Limb (tissue), 2 donors: ENCODE measurements around the gene SMYD1.

Source experiments
- DNase-seq, 2 donors: peaks; one replicate each; pipeline ENCODE4 v3.0.0-alpha.2; 2016; ENCODE audit errors: extremely low spot score in 2 of 2

SMYD1 gene

DNA sequence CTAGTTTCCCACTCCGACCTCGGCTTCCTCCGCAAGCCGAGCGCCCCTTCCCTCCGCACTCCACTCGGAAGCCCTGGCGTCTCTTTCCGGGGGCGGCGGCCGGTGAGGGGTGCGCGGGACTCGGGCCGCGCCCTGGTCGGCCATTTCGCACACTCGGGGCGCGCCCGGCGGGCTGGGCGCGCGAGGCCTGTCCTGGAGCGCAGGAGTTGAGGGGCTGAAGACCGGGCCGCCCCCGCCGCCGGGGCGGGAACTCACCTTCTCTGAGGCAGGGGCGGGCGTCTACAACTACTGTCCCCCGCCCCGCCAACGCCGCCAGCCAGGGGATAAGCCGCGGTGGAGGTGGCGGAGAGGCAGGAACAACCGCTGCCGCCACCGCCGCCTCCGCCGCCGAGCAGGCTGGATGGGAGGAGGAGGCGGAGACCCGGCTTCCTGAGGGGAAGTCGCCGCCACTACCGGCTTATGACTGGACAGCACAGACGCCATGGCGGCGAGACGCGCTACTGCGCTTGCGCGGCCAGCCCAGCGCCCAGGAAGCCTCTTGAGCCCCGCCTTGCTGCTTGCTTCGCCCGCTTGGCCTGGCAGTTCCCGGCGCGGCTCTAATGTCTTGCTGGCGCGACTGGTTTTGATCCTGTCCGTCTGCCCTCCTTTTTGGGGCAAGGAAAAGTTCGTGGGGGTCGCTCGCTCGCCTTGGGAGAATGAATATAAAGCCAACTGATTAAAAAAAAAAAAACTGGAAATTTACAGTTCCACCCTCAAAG is 12.1 kb upstream of the SMYD1 start, which contains the start of gene KRCC1:
Gene KRCC1 (minus strand): TSS at position 413 of the 758 bp plus-strand sequence. CDS start 27,220 bp downstream, outside the sequence.
- peak; percentile 92 to 94 for DNase-seq

DNA sequence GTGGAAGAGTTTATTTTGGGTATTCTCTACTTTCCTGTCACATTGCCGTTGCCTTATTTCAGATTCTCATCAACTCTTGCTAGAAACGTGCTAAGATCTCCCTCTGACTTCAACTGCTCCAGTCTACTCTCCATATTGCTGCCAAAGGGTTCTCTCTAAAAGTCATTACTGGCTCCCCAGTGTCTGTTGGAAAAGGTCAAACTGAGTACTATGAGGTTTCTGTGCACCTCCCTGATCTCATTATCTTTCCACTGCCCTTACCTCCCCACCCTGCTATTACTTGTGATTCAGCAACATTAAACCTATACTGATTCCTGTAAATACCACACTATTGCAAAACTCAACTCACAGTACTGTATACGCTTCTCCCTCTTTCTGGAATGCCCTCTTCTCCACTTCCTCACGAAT is 10.2 kb upstream of the SMYD1 start:
- DNase-seq = no peak

DNA sequence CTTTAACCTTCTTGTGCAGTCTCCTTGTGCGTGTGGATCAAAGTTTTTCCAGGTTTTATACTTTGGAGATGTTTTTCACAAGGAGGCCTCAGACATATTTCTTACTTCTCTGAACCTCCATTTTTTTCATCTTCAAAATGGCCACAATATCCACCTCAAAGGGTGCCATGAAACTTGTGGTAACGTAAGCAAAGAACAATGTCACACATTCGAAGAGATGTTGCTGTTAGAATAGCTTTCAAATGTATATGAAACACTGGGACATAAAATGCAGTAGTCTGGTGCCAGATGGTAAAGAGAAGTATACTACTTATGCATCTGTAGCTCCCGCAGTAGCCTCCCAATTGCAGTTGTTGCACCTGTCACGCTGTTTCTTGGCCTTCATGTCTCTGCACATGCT is 9.4 kb upstream of the SMYD1 start:
- no peak for DNase-seq

DNA sequence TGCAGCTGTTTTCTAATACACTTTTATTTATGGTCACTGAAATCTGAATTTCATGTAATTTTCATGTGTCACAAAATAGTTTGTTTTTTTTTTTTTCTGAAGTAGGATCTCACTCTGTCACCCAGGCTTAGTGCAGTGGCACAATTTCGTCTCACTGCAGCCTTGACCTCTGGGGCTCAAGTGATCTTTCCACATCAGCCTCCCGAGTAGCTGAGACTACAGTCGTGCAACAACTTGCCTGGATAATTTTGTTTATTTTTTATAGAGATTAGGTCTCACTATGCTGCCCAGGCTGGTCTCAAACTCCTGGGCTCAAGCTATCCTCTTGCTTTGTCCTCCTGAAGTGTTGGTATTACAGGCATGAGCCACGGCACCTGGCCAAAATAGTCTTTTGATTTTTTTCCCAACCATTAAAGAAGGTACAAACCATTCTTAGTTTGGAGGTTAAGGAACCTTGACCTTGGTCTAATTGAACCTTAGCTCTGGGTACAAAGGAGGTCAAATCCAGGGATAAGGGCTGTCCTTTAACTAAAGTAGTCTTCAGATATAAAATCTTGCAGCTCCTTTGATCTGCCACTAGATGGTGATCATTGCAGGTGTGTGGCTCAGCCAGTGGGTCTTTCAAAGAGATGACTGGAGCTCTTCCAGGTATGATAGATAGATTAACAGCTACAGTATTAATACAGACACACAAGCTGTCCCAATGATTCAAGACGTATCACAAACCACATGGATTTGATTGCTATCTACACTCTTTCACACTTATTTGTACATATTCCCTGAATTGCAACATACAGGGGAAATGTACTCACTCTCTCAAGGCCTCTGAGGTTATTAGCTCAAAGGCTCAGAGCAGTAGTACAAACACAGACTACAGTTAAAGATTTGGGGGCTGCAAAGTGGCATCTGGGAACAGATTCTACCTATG is 7.4 kb upstream of the SMYD1 start:
- DNase-seq = peak in 1 of 2 donors; percentile 56

DNA sequence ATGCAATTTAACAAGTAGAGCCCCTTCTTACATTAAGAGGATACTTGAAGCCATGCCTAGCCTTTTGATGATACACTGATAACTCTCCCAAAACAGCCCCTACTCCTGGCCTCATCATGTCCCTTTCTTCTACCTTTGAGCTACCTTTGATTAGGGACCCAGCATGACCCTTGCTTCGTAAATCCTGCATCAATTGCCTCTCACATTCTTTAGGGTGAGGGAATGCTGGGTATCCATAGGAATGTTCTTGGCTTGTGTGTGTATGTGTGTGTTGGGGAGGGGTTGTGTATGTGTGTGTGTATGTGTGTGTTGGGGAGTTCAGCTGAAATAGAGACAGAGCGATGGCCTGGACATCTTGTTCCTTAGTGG is 6.7 kb upstream of the SMYD1 start:
- no peak for DNase-seq

DNA sequence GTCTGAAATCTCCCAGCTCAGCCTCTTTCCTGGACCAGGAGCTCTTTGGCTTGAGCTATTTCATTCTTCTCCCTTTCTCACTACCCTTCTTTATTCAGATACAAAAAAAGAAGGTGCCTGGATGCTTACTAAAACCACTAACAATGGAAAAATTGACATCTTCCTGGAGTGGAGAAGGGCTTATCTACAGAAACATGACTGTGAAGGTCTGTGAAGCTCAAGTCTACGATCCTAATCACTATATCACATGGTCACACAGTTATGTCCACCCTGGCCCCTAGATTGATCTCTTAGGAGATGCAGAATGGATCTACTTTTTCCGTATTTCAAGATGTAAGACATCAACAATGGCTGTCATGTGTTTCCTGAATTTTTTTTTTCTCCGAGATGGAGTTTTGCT is 6.3 kb upstream of the SMYD1 start:
- DNase-seq = no peak

DNA sequence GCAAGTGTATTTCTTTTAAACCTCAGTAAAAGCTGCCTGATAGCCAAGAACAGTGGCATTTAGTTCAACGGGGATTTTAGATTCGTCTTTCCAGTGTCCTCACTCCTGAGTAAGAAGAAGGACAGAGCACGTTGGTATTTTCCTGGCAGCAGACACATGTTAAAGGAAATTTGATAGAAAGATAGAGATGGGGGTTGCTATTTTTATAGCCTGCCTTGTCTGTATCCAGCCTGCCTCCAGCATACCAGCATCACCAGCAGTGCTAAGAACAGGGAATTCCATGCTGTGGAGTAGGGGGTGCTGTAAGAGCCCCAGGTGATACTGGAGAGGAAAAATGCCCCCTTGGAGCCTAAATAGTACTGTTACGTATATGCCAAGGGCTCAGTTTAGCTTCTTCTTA is 1.1 kb upstream of the SMYD1 start:
- no peak for DNase-seq

DNA sequence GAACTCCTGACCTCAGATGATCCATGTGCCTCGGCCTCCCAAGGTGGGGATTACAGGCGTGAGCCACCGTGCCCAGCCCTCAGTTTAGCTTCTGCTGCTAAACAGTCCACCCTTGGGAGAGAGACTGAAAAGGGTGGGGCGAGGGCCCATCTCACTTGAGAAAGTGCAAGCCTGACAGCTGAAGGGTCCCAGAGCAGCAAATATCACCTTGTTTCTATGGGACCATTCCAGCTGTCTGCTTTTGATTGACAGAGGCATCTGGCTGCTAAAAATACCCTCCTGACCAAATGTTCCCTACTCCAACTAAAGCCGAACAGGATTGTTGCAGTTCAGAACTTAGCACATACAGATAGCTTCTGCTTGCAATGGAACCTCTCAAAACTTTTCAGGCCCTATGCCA is 436 bp upstream of the SMYD1 start:
- peak; percentile 50 to 65 for DNase-seq

DNA sequence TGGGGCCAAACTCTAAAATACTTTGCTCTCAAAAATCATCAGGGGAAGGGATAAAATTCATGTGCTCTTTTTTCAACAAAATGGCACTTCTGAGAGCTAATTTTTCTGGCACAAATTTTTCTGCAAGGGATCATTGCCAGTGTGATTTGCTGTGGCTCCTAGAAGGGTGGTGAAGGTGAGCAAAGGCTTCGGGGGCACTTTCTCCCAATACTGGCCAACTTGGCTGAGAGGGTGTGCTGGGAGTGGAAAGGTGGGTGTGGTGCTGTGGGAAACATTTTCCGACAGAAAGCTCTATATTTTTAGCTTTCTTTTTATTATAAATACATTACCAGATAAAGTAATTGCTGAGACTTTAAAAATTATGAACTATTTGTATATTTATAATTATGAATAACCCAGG is 419 bp downstream of the SMYD1 start:
- no peak for DNase-seq

DNA sequence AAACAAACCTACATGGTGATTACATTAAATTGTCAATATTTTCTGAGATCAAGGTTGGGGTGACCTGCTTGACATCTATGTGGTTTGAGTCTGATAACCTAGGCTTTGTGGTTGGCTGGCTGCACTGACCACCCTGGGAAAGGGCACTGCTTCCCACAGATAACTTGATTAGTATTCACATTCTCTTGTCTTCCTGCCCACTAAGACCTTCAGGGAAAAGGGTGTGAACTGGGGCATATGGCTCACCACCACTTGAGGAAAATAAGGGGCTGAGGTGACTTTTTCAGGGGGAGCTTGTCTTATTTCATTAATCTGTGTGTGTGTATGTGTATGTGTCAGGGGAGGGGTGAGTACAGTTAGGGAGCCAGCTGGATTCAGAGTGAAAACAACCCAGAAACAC is 1.5 kb downstream of the SMYD1 start:
- DNase-seq = no peak

DNA sequence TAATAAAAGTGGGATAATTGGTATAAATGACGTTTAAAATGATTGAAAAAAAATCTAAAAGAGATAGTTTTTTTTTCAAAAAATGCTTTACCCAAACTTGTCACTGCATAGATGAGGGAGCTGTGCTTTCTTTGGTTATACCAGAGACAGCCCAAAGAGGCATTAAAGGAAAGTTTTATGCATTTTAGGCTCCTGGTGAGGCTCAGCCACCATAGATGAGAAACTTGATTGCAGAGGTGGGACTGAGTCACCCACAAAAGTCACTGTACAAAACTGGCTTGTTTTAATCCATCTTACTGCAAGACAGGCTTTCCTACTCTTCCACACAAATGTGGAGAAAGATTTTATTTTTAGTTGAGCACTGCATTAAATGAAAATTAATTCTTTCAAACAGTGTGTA is 2.4 kb downstream of the SMYD1 start:
- no peak for DNase-seq

DNA sequence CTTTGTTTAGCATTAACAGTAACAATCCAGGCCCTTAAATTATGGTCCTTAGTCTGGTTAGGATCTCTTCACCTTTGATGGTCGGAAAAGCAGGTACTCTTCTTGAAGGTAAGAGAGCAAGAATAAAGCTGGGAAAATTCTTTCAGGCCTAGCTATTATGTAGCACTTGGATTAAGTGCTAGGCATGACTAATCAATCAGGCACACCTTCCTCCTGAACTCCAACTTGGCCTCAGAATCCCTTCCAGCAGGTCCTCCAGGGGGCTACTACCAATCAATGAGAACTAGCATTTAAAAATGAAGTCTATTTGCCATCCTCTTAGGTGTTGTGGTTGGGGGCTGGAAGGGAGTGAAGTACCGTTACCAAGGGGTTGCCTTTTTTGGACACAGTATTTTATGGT is 3.7 kb downstream of the SMYD1 start:
- DNase-seq = no peak

DNA sequence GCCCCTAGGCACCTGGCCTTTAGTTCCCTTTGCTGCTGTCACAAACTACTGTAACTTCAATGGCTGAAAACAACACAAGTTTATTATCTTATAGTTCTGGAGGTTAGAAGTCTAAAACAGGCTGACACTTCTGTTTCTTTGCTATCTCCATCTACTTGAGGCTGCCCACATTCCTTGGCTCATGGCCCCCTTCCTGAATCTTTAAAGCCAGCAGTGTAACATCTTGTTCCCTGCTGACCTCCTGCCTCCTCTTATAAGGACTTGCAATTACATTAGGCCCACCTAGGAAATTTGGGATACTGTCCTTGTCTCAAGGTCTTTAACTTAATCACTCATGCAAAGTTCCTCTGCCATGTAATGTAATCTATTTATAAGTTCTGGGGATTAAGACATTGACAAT is 6.5 kb downstream of the SMYD1 start:
- no peak for DNase-seq

DNA sequence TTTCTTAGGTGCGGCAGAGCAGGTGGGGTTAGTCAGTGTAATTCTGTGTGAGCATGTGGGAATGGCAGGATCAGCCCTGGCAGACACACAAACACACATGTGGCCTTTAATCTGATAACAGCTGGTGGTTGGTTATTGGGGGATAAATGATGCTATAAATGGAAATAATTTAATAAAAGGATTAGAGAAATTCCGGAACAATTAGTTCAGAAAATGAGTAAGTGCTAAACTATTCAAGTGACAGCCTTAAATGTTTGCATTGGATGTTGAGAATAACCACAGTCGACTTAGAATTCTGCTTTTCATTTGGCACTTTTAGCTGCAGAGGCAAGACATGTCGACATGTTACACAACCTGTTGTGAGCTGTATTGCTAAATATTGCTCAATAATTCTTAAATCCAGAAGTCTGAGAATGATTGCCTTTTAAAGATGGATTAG is 7.2 kb downstream of the SMYD1 start:
- DNase-seq = no peak

DNA sequence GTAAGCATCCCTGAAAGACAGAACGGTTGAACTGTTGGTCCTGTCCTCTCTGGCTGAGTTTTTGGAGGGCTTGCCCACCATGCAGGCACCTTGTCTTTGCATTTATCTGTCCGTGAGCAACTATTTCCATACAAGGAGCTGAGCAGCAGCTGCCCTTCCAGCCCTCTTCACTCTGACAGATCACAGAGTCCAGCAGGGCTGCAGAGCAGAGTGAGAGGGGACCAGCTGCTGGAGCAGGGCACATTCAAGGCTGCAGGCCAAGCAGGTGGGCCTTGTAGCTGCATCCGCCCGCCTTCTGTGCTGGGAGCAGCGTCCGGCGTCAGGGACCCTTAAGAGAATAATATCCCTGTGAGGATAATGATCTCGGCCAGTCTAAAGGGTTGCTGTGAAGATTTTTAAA is 9.5 kb downstream of the SMYD1 start:
- peak; percentile 50 to 56 for DNase-seq

DNA sequence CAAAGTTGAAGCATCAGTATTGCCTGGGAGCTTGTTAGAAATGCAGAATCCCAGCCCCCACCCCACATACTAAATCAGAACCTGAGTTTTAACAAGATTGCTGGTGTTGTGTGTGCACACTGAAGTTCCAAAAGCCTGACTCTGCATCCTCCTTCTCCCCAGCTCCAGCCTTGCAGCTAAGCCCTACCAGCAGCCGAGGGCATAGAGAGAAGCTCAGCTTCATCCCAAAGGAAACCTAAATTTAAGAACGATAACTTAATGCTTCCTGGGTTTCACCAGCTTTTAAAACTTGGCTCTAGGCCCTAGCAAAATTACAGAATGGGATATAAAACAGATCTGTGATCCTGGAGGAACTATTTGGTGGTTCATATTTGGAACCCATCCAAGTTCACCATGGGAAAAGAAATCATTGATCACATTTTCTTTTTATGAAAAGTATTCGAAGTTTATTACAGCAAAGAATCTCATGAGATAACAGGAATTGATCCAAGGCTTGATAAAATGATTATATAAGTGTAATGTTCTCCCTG is 11.1 kb downstream of the SMYD1 start:
- DNase-seq = no peak

DNA sequence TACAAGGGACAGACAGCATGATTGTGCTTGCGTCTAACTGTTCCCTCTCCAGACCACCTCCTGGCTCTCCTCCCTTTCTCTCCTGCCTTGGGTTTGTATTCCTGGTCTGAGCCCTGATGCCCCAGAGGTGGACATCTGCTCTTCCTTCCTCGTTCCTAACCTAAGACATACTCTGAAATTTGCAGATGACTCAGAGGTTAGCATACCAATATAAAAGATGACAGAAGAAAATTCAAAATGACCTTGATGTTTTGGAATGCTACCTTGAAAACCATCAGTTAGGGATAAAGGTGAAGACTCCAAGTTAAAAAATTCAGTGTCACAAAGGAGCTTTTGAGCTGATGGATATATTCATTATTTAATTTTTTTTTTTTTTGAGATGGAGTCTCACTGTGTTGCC is 12.9 kb downstream of the SMYD1 start:
- no peak for DNase-seq

DNA sequence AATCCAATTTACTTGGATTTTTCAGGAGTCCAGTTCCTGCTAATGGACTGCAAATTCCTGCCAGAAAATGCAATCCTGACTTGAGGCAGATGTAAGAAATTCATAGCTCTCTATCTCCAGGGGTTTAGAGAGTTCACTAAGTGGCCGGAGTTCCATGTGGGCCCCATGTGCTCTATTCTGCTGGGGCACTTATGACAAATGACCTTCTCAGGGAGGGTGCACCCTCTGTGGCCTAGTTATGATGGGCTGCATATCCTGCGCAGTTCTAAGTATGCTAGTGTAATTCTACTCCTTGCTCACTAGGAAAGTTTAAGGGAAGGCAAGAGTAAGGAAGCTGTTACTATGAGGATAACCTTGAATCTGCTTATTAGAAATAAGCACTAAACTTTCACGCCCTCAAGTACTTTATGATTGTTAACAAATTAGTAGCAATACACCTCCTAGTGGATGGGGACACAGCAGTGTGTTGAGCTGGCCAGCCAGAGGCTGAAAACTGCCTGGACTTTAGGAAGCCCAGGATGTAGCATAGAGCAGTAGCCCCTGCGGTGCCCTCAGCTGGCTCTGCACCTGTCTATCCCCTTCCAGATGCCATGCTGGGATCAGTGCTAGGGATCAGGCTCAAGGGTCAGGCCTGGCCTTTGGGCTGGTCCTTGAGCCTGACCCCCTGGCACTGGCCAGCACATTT is 14.4 kb downstream of the SMYD1 start:
- no peak for DNase-seq

DNA sequence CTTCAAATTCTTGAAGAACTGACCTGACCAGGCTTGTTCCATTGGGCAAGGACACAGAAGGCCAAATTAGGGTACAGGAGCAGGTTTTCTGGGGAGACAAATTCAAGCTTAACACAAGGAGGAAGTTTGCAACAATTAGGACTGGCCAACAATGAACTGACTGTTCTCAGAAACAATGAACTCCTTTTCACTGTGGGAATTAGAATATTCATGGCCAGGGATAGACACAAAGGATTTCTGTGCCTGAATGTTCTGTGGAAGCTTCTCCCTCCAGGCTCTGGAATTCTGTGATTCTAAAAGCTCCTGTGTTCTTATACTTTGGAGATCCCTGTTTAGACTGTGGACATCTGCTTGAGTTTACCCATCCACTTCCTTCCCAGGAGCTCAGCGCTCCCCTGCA is 15.2 kb downstream of the SMYD1 start:
- DNase-seq = no peak

DNA sequence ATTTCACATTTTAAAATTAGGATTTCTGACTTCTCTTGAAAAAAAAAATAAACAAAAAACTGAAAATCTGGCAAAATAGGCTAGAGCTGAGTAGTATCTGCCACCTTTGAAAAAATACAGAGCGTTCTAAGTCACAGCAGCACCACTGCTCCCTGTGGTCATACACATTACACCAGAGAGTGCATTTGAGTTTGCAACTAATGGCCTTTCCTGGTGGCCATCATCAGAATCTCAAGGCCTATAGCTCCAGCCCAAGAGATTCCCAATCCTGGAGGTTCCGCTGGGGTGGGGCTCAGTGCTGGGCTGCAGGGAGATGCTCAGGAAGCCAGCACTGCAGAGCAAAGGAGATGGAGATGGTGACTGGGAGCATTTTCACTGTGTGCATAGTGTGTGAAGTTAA is 17.5 kb downstream of the SMYD1 start:
- no peak for DNase-seq

DNA sequence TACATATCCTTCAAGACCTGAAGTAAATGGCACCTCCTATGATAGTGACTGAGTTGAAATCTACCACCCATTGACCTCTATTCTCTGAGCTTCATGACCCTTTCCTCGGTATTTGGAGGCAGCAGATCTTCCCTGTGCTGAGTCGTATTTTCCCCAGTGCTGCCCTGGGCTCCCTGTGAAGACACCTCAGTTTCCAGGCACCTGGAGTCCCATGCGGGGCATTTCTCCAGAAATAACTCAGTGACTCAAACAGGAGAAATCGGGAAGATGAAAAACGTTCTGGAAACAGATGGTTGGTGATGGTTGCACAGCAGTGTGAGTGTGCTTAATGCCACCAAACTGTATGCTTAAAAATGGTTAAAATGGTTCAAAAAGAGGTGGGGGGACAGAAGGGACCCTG is 18.0 kb downstream of the SMYD1 start:
- DNase-seq = no peak

DNA sequence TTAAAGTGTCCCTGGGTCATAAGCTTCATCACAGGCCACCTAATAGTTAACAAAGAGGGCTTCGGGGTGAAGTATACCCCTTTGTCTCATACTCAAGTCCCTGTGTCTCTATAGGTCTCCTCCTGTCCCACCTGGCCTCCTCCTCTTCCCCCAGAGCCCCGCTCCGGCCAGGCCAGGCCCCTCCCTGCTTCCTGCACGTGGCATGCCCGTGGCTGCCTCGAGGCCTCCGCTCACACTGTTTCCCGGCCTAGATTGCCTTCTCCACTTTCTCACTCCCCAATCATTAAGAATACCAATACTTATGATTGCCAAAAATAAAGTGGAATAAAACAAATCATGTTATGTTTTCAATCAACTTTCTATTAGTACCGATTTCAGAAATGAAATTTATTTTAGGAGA is 18.8 kb downstream of the SMYD1 start:
- DNase-seq = no peak
